Endothelial cell of umbilical vein (primary cell): ENCODE measurements around the gene GAS5.

Source experiments
- EZH2 ChIP-seq: IDR thresholded peaks from 2 replicates; pipeline ENCODE4 v1.6.1; 2012; ENCODE audit warnings: borderline replicate concordance, low read depth, mild to moderate bottlenecking, moderate library complexity, low read length, inconsistent platforms; ENCODE audit not compliant: severe bottlenecking
- GATA2 ChIP-seq: IDR thresholded peaks from 2 replicates; pipeline ENCODE4 v1.7.0; 2011; ENCODE audit warnings: low read depth, mild to moderate bottlenecking, moderate library complexity, mixed read lengths, low read length; ENCODE audit not compliant: insufficient read length, insufficient read depth
- MYC ChIP-seq: IDR thresholded peaks from one replicate; pipeline ENCODE4 v1.6.1; 2011; ENCODE audit warnings: mild to moderate bottlenecking, low read depth, low read length
- POLR2A ChIP-seq: IDR thresholded peaks from 2 replicates; pipeline ENCODE4 v1.6.1; 2012; ENCODE audit warnings: low read depth, mild to moderate bottlenecking, control low read depth, low read length
- TF ChIP-seq, protein P1 (sequence below), 2 donors: IDR thresholded peaks; 1 replicate in 1 of 2; 2 replicates in 1 of 2; pipeline ENCODE4 v1.5.1; 2011; ENCODE audit warnings: low read length in 2 of 2, mild to moderate bottlenecking in 2 of 2, moderate library complexity in 2 of 2, control low read depth in 1 of 2, inconsistent platforms in 1 of 2, low read depth in 1 of 2; ENCODE audit not compliant: insufficient read depth in 1 of 2; ENCODE audit errors: extremely low read depth in 1 of 2

DNA sequence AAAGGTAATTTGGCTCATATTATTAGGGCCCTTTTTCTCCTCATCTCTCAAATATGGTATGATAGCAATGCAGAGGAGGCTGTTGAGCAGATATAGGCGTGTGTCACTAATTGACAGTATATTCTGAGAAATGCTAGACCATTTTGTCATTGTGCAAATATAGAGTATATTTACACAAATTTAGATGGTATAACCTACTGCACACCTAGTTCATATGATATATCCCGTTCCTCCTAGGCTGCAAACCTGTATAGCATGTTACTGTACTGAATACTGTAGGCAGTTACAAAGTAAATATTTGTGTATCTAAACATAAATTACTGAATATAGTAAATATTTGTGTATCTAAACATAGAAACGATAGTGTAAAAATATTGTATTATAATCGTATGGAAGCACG is 8.9 kb upstream of the GAS5 start:
- TF ChIP-seq, protein P1, sequence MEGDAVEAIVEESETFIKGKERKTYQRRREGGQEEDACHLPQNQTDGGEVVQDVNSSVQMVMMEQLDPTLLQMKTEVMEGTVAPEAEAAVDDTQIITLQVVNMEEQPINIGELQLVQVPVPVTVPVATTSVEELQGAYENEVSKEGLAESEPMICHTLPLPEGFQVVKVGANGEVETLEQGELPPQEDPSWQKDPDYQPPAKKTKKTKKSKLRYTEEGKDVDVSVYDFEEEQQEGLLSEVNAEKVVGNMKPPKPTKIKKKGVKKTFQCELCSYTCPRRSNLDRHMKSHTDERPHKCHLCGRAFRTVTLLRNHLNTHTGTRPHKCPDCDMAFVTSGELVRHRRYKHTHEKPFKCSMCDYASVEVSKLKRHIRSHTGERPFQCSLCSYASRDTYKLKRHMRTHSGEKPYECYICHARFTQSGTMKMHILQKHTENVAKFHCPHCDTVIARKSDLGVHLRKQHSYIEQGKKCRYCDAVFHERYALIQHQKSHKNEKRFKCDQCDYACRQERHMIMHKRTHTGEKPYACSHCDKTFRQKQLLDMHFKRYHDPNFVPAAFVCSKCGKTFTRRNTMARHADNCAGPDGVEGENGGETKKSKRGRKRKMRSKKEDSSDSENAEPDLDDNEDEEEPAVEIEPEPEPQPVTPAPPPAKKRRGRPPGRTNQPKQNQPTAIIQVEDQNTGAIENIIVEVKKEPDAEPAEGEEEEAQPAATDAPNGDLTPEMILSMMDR (IDR thresholded peaks at IDR 0.05; ENCODE audit: extremely low read depth in 1 of 2, insufficient read depth in 1 of 2, low read depth in 1 of 2, low read length in 2 of 2), result no peak
- TF ChIP-seq MYC, result no peak
- no peak for TF ChIP-seq POLR2A
- TF ChIP-seq EZH2, result no peak
- TF ChIP-seq GATA2, result no peak
